ENCODE measurements around the gene TACR2.

TACR2 gene

GRCh38 chr10:69367469-69367868, 49.2 kb downstream of the TACR2 start:
- DNase-seq, result no peak

GRCh38 chr10:69366738-69367137, 50.0 kb downstream of the TACR2 start:
- no peak for DNase-seq

- DNase-seq, result no peak
Measured at GRCh38 chr10:69364232-69364940, 52.3 kb downstream of the TACR2 start.

GRCh38 chr10:69363666-69364065, 53.1 kb downstream of the TACR2 start:
- no peak for DNase-seq

GRCh38 chr10:69362471-69362954, 54.2 kb downstream of the TACR2 start:
- peak; percentile 24 for DNase-seq

- no peak for DNase-seq
Measured at GRCh38 chr10:69361303-69361614, 55.5 kb downstream of the TACR2 start.

GRCh38 chr10:69360485-69361302, 56.0 kb downstream of the TACR2 start:
- DNase-seq, result no peak

- peak; percentile 47 for DNase-seq
Measured at GRCh38 chr10:69359594-69359993, 57.1 kb downstream of the TACR2 start.

- DNase-seq, result no peak
Measured at GRCh38 chr10:69359148-69359547, 57.6 kb downstream of the TACR2 start.

GRCh38 chr10:69358148-69358795, 58.4 kb downstream of the TACR2 start:
- no peak for DNase-seq

- DNase-seq, result no peak
Measured at GRCh38 chr10:69356187-69356586, 60.5 kb downstream of the TACR2 start.

- no peak for DNase-seq
Measured at GRCh38 chr10:69353977-69354635, 62.6 kb downstream of the TACR2 start.
